ENCODE results near the gene FANCI.

GRCh38 chr15:89358435-89358754, 114.6 kb downstream of the FANCI start:
- TF ChIP-seq CTCF (IDR thresholded peaks at IDR 0.05): no peak
- no peak for TF ChIP-seq POLR2AphosphoS5 (IDR thresholded peaks at IDR 0.05; ENCODE audit: insufficient read depth in 1 of 2, low read depth in 1 of 2)
